Calu3 (cell line): Measurements from ENCODE around the gene CACNA1C. TPM values are rescaled to one million over a fixed set of nuclear protein-coding genes. Genes with fewer than 3 reads are reported as not detected.

Source experiments
- BruUV-seq: library from RNA; stranded (reverse); fragments of 400-500 nt; replicated peaks from 2 replicates; lab custom pipeline; 2021; lab: Mats Ljungman, UMichigan
- CTCF ChIA-PET: fragments of 300-600 bp; sonication (Branson Sonifier 250); formaldehyde crosslinking; loops from one replicate; lab custom pipeline; 2022; ENCODE audit warnings: antibody characterized with exemption; lab: Charles Lee
- DNase-seq: peaks from one replicate; pipeline ENCODE4 v3.0.0; 2022
- H3K27ac Mint-ChIP-seq: one replicate; pipeline ENCODE4 v1.8.0; 2022; ENCODE audit warnings: mixed read lengths; ENCODE audit not compliant: unreplicated experiment
- H3K27me3 Mint-ChIP-seq: one replicate; pipeline ENCODE4 v1.8.0; 2022; ENCODE audit warnings: mixed read lengths; ENCODE audit not compliant: unreplicated experiment
- H3K36me3 Mint-ChIP-seq: one replicate; pipeline ENCODE4 v1.8.0; 2022; ENCODE audit warnings: mild to moderate bottlenecking, moderate library complexity, mixed read lengths; ENCODE audit not compliant: insufficient read depth, unreplicated experiment
- H3K4me1 Mint-ChIP-seq: one replicate; pipeline ENCODE4 v1.8.0; 2022; ENCODE audit warnings: mild to moderate bottlenecking, low read depth, mixed read lengths; ENCODE audit not compliant: unreplicated experiment
- H3K4me3 Mint-ChIP-seq: one replicate; pipeline ENCODE4 v1.8.0; 2022; ENCODE audit warnings: mild to moderate bottlenecking, low read depth, moderate library complexity, mixed read lengths; ENCODE audit not compliant: unreplicated experiment
- H3K9me3 Mint-ChIP-seq: one replicate; pipeline ENCODE4 v1.8.0; 2022; ENCODE audit warnings: low read depth, mixed read lengths; ENCODE audit not compliant: unreplicated experiment
- CTCF ChIP-seq: fragments of 200-600 bp; IDR thresholded peaks from one replicate; pipeline ENCODE4 v1.8.0; 2022; ENCODE audit warnings: antibody characterized with exemption; ENCODE audit not compliant: unreplicated experiment
- intact Hi-C: fragments of 100-400 bp; cut with micrococcal nuclease; formaldehyde crosslinking; loops from one replicate; pipeline ENCODE4 v1.10.0; 2022; ENCODE audit not compliant: unreplicated experiment
- total RNA-seq: library from RNA; stranded (reverse); gene quantifications from 2 replicates; pipeline ENCODE4 v1.2.3, GENCODE V29; 2022

CACNA1C gene
- total RNA-seq, 1 experiment from 2014 or later, result not detected

GRCh38 chr12:2697057-2697800 is 644.4 kb downstream of the CACNA1C start:
- DNase-seq, result no peak
- H3K27me3 Mint-ChIP-seq, result peaks cover 100% of the 10 kb centered on the region
- H3K4me3 Mint-ChIP-seq, result no peak overlapping the region
- H3K9me3 Mint-ChIP-seq, result peaks cover 2% of the 10 kb centered on the region
- intact Hi-C loops, result no loop called here
- no peak for TF ChIP-seq CTCF
- no peak overlapping the region for H3K27ac Mint-ChIP-seq
- CTCF ChIA-PET, result interaction anchor here (0.6 kb wide), 1 partner anchor 1044 kb away, joined by 4 read pairs; no protein-coding TSS in a partner anchor
- BruUV-seq, result no TSS peak
- no peaks in the 10 kb centered on the region for H3K36me3 Mint-ChIP-seq
- H3K4me1 Mint-ChIP-seq, result no peaks in the 10 kb centered on the region

- TF ChIP-seq CTCF, result no peak
- H3K9me3 Mint-ChIP-seq, result peaks cover 2% of the 10 kb centered on the region
- no peak overlapping the region for H3K4me3 Mint-ChIP-seq
- no peaks in the 10 kb centered on the region for H3K4me1 Mint-ChIP-seq
- intact Hi-C loops, result no loop called here
- H3K27me3 Mint-ChIP-seq, result peaks cover 94% of the 10 kb centered on the region
- DNase-seq, result no peak
- no peak overlapping the region for H3K27ac Mint-ChIP-seq
- CTCF ChIA-PET, result no interaction called here
- BruUV-seq, result no TSS peak
- H3K36me3 Mint-ChIP-seq, result no peaks in the 10 kb centered on the region
Observed at GRCh38 chr12:2698566-2698965, 645.8 kb downstream of the CACNA1C start.

- no peak for DNase-seq
- H3K9me3 Mint-ChIP-seq, result no peaks in the 10 kb centered on the region
- TF ChIP-seq CTCF, result no peak
- CTCF ChIA-PET, result no interaction called here
- H3K27ac Mint-ChIP-seq, result no peak overlapping the region
- intact Hi-C loops, result no loop called here
- H3K4me3 Mint-ChIP-seq, result no peak overlapping the region
- BruUV-seq, result no TSS peak
- peaks cover 86% of the 10 kb centered on the region for H3K27me3 Mint-ChIP-seq
- no peaks in the 10 kb centered on the region for H3K36me3 Mint-ChIP-seq
- H3K4me1 Mint-ChIP-seq, result no peaks in the 10 kb centered on the region
Observed at GRCh38 chr12:2710701-2711100, 657.9 kb downstream of the CACNA1C start.

- no TSS peak for BruUV-seq
- Mint-ChIP-seq H3K27me3 (peaks cover 26% of the 10 kb centered on the region), H3K4me1 (no peaks in the 10 kb centered on the region), H3K9me3 (no peaks in the 10 kb centered on the region), H3K36me3 (no peaks in the 10 kb centered on the region), H3K27ac (no peak overlapping the region), H3K4me3 (no peak overlapping the region)
- TF ChIP-seq CTCF, result no peak
- no peak for DNase-seq
- intact Hi-C loops, result no loop called here
- CTCF ChIA-PET, result interaction anchor here (0.6 kb wide), 1 partner anchor 1763 kb away, joined by 3 read pairs; no protein-coding TSS in a partner anchor
Observed at GRCh38 chr12:2719392-2719791, 666.6 kb downstream of the CACNA1C start.
